Mammary epithelial cell (primary cell): Measurements from ENCODE around the gene ZNF471.

Source experiments
- EZH2 ChIP-seq: IDR thresholded peaks from 2 replicates; pipeline ENCODE4 v1.6.1; 2012; ENCODE audit warnings: low read length, inconsistent platforms, borderline replicate concordance
- TF ChIP-seq, protein P1 (sequence below), 2 donors: IDR thresholded peaks in 1 of 2; conservative IDR thresholded peaks in 1 of 2; 2 replicates each; pipeline ENCODE4 v1.5.1; 2011 to 2012; ENCODE audit warnings: inconsistent platforms in 2 of 2, low read length in 2 of 2, mild to moderate bottlenecking in 2 of 2, control low read depth in 1 of 2, low read depth in 1 of 2; ENCODE audit not compliant: insufficient read depth in 1 of 2; ENCODE audit errors: extremely low read depth in 1 of 2

GRCh38 chr19:56572589-56572988 is 64.9 kb downstream of the ZNF471 start:
- TF ChIP-seq, protein P1, sequence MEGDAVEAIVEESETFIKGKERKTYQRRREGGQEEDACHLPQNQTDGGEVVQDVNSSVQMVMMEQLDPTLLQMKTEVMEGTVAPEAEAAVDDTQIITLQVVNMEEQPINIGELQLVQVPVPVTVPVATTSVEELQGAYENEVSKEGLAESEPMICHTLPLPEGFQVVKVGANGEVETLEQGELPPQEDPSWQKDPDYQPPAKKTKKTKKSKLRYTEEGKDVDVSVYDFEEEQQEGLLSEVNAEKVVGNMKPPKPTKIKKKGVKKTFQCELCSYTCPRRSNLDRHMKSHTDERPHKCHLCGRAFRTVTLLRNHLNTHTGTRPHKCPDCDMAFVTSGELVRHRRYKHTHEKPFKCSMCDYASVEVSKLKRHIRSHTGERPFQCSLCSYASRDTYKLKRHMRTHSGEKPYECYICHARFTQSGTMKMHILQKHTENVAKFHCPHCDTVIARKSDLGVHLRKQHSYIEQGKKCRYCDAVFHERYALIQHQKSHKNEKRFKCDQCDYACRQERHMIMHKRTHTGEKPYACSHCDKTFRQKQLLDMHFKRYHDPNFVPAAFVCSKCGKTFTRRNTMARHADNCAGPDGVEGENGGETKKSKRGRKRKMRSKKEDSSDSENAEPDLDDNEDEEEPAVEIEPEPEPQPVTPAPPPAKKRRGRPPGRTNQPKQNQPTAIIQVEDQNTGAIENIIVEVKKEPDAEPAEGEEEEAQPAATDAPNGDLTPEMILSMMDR (conservative IDR thresholded peaks at IDR 0.05 in 1 of 2, IDR thresholded peaks at IDR 0.05 in 1 of 2; ENCODE audit: extremely low read depth in 1 of 2, insufficient read depth in 1 of 2, low read depth in 1 of 2, low read length in 2 of 2) = no peak
- no peak for TF ChIP-seq EZH2
